ENCODE results near the gene CPEB4.
A peak's percentile ranks its signal among the peaks of the same experiment; 100 is the strongest.

CPEB4 gene

GRCh38 chr5:173887610-173888472, at the start of gene CPEB4:
Gene CPEB4, plus strand, starts transcription at chr5:173888349. Its CDS starts 1,385 bp downstream, at chr5:173889734.
- DNase-seq (peak; percentile 94), ATAC-seq (peak; percentile 97)

GRCh38 chr5:173839117-173839713, 48.9 kb upstream of the CPEB4 start:
- ATAC-seq: no peak
- DNase-seq: no peak

- no peak for ATAC-seq
These were observed 47.8 kb upstream of the CPEB4 start for GRCh38 chr5:173840111-173840983.

GRCh38 chr5:173841710-173842109, 46.4 kb upstream of the CPEB4 start:
- DNase-seq: no peak
- ATAC-seq: no peak

More at GRCh38 chr5:173840111-173840983, 47.8 kb upstream of the CPEB4 start:
- DNase-seq: no peak

GRCh38 chr5:173843794-173844193, 44.4 kb upstream of the CPEB4 start:
- ATAC-seq: no peak

GRCh38 chr5:173845321-173845720, 42.8 kb upstream of the CPEB4 start:
- DNase-seq (no peak), ATAC-seq (no peak)

More at GRCh38 chr5:173843794-173844193, 44.4 kb upstream of the CPEB4 start:
- no peak for DNase-seq

- no peak for DNase-seq
- no peak for ATAC-seq
These were observed 41.1 kb upstream of the CPEB4 start for GRCh38 chr5:173846929-173847501.

- DNase-seq: no peak
- no peak for ATAC-seq
These were observed 39.1 kb upstream of the CPEB4 start for GRCh38 chr5:173848986-173849596.

GRCh38 chr5:173849908-173850307, 38.2 kb upstream of the CPEB4 start:
- ATAC-seq: no peak
- no peak for DNase-seq

GRCh38 chr5:173850659-173851058, 37.5 kb upstream of the CPEB4 start:
- ATAC-seq: no peak
- DNase-seq: no peak

GRCh38 chr5:173851595-173852243, 36.4 kb upstream of the CPEB4 start:
- ATAC-seq (no peak), DNase-seq (no peak)

GRCh38 chr5:173852790-173853359, 35.3 kb upstream of the CPEB4 start:
- no peak for DNase-seq
- no peak for ATAC-seq

- no peak for DNase-seq
- ATAC-seq: no peak
These were observed 34.6 kb upstream of the CPEB4 start for GRCh38 chr5:173853370-173854131.

- no peak for ATAC-seq
- no peak for DNase-seq
These were observed 32.8 kb upstream of the CPEB4 start for GRCh38 chr5:173855162-173855994.

GRCh38 chr5:173855995-173856656, 32.0 kb upstream of the CPEB4 start:
- DNase-seq: no peak
- no peak for ATAC-seq

GRCh38 chr5:173857234-173857633, 30.9 kb upstream of the CPEB4 start:
- no peak for DNase-seq
- ATAC-seq: no peak

GRCh38 chr5:173858021-173858669, 30.0 kb upstream of the CPEB4 start:
- ATAC-seq (no peak), DNase-seq (no peak)
